Activated T-helper 1 cell treated with anti-CD3 and anti-CD28 coated beads, Interleukin-2, amount 50 U/mL, for 16 hours (primary cell): ENCODE data around the gene GALNT11.
"Not testable (repeated sequence)": the region's sequence is repeated elsewhere in the genome, so short reads cannot be mapped to it uniquely, and the experiment has no call there.

Experiments used
- DNase-seq, 2 donors: peaks; one replicate each; pipeline ENCODE4 v3.0.0-alpha.2; 2020; ENCODE audit warnings: low read depth in 1 of 2, low spot score in 1 of 2

GALNT11 gene

DNA sequence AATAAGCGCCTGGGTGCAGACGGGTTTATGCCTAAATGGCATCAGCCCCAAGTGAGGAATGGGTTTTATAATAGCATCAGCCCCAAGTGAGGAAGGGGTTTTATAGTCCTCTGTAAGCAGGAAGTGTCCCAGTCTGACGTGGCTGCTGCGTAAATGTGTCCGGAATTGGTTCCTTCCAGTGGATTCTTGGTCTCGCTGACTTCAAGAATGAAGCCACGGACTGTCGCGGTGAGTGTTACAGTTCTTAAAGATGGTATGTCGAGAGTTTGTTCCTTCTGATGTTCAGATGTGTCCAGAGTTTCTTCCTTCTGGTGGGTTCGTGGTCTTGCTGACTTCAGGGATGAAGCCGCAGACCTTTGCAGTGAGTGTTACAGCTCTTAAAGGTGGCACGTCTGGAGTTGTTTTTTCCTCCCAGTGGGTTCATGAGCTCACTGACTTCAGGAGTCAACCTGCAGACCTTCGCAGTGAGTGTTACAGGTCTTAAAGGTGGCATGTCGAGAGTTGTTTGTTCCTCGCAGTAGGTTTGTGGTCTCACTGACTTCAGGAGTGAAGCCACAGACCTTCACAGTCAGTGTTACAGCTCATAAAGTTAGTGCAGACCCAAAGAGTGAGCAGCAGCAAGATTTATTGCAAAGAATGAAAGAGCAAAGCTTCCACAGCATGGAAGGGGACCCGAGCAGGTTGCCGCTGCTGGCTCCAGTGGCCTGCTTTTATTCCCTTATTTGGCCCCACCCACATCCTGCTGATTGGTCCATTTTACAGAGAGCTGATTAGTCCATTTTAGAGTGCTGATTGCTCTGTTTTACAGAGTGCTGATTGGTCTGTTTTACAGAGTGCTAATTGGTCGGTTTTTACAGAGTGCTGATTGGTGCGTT lies 2.3 kb downstream of the GALNT11 start:
- DNase-seq, result not testable (repeated sequence)

DNA sequence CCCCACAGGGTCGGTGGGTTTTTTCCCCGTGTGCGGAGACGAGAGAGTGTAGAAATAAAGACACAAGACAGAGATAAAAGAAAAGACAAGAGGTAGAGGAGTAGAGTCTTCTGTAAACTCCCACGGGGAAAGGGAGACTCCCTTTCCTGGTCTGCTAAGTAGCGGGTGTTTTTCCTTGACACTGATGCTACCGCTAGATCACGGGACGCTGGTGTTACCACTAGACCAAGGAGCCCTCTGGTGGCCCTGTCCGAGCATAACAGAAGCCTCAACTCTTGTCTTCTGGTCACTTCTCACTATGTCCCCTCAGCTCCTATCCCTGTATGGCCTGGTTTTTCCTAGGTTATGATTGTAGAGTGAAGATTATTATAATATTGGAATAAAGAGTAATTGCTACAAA lies 4.6 kb downstream of the GALNT11 start:
- DNase-seq, result not testable (repeated sequence)

DNA sequence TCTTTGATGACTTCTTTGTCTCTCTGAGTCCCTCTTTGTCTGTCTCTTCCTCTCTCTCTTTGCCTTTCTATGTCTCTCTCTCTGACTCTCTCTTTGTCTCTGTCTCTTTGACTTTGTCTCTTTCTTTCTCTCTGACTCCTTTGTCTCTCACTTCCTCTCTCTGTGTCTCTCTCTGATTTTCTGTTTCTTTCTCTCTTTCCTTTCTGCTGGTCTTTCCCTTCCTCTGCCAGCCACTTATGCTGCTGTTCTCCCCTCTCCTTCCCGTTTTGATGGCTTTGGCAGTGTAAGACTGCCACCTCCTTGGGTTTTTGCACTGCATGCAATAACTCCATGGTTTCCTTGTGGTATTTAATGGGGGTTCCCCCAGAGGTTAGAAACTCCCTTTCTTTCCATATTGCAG lies 5.2 kb downstream of the GALNT11 start:
- not testable (repeated sequence) for DNase-seq

DNA sequence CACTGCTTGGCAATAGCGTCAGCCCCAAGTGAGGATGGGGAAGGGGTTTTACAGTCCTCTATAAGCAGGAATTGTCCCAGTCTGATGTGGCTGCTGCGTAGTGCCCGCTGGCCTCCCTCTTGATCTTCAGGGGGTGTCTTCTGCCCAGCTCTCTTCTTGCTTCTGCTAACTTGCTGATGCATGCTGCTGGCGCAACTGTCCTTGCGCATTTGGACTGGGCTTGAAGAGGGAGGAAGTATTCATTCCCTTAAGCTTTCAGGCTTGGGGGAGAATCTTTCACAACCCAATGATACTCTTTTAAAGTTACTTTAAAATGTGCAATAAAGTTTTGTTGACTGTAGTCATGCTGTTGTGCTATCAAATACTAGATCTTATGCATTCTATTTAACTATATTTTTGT lies 10.3 kb downstream of the GALNT11 start:
- DNase-seq, result no peak

- not testable (repeated sequence) for DNase-seq
Measured at GRCh38 chr7:152038410-152038809, 12.9 kb downstream of the GALNT11 start.

GRCh38 chr7:152043086-152043485 lies 17.6 kb downstream of the GALNT11 start:
- DNase-seq, result not testable (repeated sequence)

- not testable (repeated sequence) for DNase-seq
Measured at GRCh38 chr7:152044909-152045308, 19.4 kb downstream of the GALNT11 start.

GRCh38 chr7:152046531-152046930 lies 21.1 kb downstream of the GALNT11 start:
- DNase-seq, result no peak

- DNase-seq, result no peak
Measured at GRCh38 chr7:152048051-152048450, 22.6 kb downstream of the GALNT11 start.

DNA sequence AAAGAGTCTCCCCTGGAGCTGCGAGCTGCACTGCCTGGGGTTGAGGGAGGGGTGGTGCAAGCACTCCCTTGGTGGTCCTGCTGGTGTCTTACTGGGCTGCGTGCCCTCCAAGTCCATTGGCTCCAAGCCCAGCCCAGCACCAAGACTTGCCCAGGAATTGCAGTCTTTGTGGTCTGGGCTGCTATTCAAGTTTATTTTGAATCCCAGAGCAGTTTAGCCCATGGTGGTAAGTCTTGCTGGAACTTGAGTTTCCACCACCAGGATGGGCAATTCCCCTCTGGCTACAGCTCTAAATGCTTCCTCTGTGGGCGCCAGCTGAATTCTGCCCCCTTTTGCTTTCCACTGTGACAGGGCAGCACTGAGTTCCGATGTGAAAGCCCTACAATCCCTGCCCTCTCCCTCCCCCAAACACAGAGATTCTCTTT lies 25.1 kb downstream of the GALNT11 start:
- no peak for DNase-seq

DNA sequence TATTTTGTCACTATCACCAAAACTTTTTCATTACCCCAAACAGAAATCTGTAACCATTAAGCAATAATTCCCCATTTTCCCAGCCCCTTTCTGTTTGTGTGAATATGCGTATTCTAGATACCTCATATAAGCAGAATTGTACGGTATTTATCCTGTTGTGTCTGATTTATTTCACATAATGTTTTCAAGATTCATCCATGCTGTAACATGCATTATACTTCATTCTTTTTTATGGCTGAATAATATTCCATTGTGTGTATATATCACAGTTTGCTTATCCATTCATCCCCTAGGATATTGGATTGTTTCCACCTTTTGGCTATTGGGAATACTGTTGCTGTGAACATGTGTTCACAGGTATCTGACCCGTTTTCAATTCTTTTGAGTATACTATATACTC lies 26.5 kb downstream of the GALNT11 start:
- no peak for DNase-seq

DNA sequence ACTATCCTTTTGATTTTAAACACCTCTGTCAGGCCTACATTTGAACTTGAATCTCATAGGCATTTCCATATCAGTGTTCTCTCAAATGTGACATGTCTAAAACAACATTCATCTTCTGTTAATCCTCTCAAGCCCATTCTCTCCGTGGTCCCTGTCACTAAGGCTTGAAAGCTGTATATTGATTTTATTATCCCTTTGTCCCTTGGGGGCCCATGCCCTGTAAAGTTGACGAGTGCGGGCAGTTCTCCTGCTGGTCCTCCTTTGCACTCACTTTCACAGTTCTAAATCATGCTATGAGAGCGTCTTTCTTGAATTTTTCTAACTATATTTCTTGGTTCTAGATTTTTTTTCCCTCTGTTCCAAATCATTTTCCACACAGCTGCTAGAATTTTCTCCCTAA lies 27.3 kb downstream of the GALNT11 start:
- no peak for DNase-seq

GRCh38 chr7:152054367-152055230 lies 29.1 kb downstream of the GALNT11 start:
- DNase-seq, result no peak

DNA sequence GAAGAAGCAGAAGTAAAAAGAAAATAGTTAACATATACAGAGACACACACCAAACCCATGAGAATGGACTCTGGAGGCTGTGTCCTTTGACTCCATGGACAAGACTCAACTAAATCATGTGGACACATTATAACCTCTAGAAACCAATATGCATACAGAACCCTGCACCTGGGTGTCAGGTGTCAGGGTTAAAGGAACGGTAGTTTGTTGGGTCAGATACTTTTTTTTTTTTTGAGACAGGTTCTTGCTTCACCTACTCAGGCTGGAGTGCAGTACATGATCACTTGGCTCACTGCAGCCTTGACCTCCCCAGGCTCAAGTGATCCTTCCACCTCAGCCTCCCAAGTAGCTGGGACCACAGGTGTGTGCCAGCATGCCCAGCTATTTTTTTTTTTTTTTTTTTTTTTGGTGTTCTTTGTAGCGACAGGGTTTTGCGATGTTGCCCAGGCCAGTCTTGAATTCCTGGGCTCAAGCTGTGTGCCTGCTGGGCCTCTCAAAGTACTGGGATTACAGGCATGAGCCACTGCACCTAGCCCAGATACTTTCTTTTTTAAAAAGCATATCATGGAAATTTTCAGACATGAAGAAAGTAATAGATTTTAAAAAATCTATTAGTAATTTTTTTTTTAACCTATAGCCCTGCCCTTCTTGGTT lies 31.3 kb downstream of the GALNT11 start:
- DNase-seq, result no peak

- DNase-seq, result no peak
Measured at GRCh38 chr7:152059311-152059710, 33.8 kb downstream of the GALNT11 start.

DNA sequence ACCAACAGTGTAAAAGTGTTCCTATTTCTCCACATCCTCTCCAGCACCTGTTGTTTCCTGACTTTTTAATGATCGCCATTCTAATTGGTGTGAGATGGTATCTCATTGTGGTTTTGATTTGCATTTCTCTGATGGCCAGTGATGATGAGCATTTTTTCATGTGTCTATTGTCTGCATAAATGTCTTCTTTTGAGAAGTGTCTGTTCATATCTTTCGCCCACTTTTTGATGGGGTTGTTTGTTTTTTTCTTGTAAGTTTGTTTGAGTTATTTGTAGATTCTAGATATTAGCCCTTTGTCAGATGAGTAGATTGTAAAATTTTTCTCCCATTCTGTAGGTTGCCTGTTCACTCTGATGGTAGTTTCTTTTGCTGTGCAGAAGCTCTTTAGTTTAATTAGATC lies 35.6 kb downstream of the GALNT11 start:
- not testable (repeated sequence) for DNase-seq

DNA sequence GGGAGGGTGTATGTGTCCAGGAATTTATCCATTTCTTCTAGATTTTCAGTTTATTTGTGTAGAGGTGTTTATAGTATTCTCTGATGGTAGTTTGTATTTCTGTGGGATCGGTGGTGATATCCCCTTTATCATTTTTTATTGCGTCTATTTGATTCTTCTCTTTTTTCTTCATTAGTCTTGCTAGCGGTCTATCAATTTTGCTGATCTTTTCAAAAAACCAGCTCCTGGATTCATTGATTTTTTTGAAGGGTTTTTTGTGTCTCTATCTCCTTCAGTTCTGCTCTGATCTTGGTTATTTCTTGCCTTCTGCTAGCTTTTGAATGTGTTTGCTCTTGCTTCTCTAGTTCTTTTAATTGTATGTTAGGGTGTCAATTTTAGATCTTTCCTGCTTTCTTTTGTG lies 37.7 kb downstream of the GALNT11 start:
- not testable (repeated sequence) for DNase-seq

DNA sequence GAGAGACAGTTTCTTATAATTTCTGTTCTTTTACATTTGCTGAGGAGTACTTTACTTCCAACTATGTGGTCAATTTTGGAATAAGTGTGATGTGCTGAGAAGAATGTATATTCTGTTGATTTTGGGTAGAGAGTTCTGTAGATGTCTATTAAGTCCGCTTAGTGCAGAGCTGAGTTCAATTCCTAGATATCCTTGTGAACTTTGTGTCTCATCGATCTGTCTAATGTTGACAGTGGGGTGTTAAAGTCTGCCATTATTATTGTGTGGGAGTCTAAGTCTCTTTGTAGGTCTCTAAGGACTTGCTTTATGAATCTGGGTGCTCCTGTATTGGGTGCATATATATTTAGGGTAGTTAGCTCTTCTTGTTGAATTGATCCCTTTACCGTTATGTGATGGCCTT lies 38.3 kb downstream of the GALNT11 start:
- DNase-seq, result not testable (repeated sequence)

- not testable (repeated sequence) for DNase-seq
Measured at GRCh38 chr7:152065800-152066344, 40.4 kb downstream of the GALNT11 start.

DNA sequence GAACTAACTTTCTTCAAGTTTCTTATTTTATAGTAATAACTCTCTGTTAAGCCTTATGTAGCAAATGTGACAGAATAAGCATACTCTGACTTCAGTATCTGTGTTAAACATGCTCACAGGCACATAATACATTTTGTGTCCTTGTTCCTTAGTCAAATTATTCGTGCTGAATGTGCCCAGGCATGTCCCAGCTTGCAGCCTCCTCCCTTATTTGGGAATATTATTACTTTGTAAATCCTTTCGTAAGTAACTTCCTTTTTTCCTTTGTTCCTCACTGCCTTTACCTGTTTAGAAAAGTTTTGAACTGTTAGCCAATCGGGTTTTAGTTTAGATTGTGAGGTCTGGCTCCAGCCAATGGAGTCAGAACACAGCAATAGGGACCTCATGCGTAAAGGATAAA lies 46.9 kb downstream of the GALNT11 start:
- no peak for DNase-seq

GRCh38 chr7:152073352-152073751 lies 47.9 kb downstream of the GALNT11 start:
- no peak for DNase-seq
